ENCODE data around the gene MCHR1. TPM values are rescaled to one million over a fixed set of nuclear protein-coding genes. Genes with fewer than 3 reads are reported as not detected.

MCHR1 gene
- total RNA-seq, 1 experiment from 2014 or later: 1.0 TPM

DNA sequence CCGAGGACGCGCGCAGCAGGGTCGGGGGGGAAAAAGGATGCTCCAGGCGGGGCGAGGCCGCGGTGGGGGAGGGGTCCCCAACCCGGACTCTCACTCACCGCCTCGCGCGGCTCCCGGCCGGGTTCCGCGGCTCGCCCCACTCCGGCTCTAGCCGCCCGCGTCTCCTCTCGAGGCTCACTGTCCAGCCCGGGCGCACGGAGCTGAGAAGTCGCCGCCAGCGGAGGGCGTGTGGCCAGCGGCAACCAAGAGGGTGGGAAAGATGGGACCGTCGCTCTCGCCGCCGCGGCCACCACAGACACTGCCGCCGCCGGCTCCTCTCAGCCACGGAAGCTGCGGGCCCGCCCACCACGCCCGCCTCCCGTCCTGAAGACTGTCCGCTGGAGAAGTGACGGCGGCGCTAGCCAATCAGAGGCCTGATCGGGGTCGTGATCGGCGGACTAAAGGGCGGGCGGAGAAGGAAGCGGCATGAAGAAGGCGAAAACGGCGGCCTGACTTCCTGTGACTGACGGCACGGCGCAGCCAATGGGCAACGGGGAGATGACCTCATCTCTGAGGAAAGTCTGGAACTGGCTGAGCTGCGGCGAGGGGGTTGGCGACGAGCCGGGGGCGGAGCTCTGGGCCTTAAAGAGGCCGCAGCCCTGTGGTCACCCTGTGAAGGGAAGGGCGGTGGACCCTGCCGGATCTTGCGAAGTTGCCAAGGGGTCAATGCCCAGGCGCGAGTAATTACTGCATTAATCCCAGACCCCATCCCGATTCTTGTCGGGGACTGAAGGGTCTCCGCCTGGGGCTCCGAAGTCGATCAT is 42.7 kb upstream of the MCHR1 start, which contains the start of gene MRTFA (continued):
- TF ChIP-seq, protein P1, sequence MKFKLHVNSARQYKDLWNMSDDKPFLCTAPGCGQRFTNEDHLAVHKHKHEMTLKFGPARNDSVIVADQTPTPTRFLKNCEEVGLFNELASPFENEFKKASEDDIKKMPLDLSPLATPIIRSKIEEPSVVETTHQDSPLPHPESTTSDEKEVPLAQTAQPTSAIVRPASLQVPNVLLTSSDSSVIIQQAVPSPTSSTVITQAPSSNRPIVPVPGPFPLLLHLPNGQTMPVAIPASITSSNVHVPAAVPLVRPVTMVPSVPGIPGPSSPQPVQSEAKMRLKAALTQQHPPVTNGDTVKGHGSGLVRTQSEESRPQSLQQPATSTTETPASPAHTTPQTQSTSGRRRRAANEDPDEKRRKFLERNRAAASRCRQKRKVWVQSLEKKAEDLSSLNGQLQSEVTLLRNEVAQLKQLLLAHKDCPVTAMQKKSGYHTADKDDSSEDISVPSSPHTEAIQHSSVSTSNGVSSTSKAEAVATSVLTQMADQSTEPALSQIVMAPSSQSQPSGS (CRISPR knock-in tag; IDR thresholded peaks at IDR 0.05; ENCODE audit: borderline replicate concordance, low read depth): no peak
- TF ChIP-seq ZNF121 (CRISPR knock-in tag; IDR thresholded peaks at IDR 0.05): peak; percentile 90
- TF ChIP-seq NFATC4 (CRISPR knock-in tag; IDR thresholded peaks at IDR 0.05): no peak
- TF ChIP-seq ESRRA (CRISPR knock-in tag; IDR thresholded peaks at IDR 0.05; ENCODE audit: borderline replicate concordance): no peak
- TF ChIP-seq NFYB (CRISPR knock-in tag; conservative IDR thresholded peaks at IDR 0.05; ENCODE audit: low read depth): peak; percentile 94
- no peak; the same call in 1 of the 2 replicates for TF ChIP-seq RELA (CRISPR knock-in tag; IDR thresholded peaks at IDR 0.05; ENCODE audit: borderline replicate concordance)
- TF ChIP-seq, protein P2, sequence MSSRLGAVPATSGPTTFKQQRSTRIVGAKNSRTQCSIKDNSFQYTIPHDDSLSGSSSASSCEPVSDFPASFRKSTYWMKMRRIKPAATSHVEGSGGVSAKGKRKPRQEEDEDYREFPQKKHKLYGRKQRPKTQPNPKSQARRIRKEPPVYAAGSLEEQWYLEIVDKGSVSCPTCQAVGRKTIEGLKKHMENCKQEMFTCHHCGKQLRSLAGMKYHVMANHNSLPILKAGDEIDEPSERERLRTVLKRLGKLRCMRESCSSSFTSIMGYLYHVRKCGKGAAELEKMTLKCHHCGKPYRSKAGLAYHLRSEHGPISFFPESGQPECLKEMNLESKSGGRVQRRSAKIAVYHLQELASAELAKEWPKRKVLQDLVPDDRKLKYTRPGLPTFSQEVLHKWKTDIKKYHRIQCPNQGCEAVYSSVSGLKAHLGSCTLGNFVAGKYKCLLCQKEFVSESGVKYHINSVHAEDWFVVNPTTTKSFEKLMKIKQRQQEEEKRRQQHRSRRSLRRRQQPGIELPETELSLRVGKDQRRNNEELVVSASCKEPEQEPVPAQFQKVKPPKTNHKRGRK (CRISPR knock-in tag; IDR thresholded peaks at IDR 0.05; ENCODE audit: borderline replicate concordance): no peak
- peak; percentile 98 for TF ChIP-seq SP1 (CRISPR knock-in tag; conservative IDR thresholded peaks at IDR 0.05)
- TF ChIP-seq, protein P3, sequence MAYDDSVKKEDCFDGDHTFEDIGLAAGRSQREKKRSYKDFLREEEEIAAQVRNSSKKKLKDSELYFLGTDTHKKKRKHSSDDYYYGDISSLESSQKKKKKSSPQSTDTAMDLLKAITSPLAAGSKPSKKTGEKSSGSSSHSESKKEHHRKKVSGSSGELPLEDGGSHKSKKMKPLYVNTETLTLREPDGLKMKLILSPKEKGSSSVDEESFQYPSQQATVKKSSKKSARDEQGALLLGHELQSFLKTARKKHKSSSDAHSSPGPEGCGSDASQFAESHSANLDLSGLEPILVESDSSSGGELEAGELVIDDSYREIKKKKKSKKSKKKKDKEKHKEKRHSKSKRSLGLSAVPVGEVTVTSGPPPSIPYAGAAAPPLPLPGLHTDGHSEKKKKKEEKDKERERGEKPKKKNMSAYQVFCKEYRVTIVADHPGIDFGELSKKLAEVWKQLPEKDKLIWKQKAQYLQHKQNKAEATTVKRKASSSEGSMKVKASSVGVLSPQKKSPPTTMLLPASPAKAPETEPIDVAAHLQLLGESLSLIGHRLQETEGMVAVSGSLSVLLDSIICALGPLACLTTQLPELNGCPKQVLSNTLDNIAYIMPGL (CRISPR knock-in tag; IDR thresholded peaks at IDR 0.05): peak; percentile 78; the same call in 1 of the 2 replicates
- TF ChIP-seq NR3C1 (CRISPR knock-in tag; conservative IDR thresholded peaks at IDR 0.05; ENCODE audit: low read depth): no peak
- no peak for TF ChIP-seq ZNF232 (CRISPR knock-in tag; IDR thresholded peaks at IDR 0.05)
- TF ChIP-seq ATF1 (CRISPR knock-in tag; IDR thresholded peaks at IDR 0.05): peak; percentile 87; the same call in 1 of the 2 replicates
- peak; percentile 60; the same call in 1 of the 2 replicates for TF ChIP-seq ZNF317 (CRISPR knock-in tag; IDR thresholded peaks at IDR 0.05; ENCODE audit: borderline replicate concordance, low read depth)
- TF ChIP-seq, protein P4, sequence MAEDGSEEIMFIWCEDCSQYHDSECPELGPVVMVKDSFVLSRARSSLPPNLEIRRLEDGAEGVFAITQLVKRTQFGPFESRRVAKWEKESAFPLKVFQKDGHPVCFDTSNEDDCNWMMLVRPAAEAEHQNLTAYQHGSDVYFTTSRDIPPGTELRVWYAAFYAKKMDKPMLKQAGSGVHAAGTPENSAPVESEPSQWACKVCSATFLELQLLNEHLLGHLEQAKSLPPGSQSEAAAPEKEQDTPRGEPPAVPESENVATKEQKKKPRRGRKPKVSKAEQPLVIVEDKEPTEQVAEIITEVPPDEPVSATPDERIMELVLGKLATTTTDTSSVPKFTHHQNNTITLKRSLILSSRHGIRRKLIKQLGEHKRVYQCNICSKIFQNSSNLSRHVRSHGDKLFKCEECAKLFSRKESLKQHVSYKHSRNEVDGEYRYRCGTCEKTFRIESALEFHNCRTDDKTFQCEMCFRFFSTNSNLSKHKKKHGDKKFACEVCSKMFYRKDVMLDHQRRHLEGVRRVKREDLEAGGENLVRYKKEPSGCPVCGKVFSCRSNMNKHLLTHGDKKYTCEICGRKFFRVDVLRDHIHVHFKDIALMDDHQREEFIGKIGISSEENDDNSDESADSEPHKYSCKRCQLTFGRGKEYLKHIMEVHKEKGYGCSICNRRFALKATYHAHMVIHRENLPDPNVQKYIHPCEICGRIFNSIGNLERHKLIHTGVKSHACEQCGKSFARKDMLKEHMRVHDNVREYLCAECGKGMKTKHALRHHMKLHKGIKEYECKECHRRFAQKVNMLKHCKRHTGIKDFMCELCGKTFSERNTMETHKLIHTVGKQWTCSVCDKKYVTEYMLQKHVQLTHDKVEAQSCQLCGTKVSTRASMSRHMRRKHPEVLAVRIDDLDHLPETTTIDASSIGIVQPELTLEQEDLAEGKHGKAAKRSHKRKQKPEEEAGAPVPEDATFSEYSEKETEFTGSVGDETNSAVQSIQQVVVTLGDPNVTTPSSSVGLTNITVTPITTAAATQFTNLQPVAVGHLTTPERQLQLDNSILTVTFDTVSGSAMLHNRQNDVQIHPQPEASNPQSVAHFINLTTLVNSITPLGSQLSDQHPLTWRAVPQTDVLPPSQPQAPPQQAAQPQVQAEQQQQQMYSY (CRISPR knock-in tag; IDR thresholded peaks at IDR 0.05): 0 out of 2 replicates have a peak, but pooled peaks have one; percentile 42
- TF ChIP-seq FOXK1 (CRISPR knock-in tag; IDR thresholded peaks at IDR 0.05): peak; percentile 64
- TF ChIP-seq, protein P5, sequence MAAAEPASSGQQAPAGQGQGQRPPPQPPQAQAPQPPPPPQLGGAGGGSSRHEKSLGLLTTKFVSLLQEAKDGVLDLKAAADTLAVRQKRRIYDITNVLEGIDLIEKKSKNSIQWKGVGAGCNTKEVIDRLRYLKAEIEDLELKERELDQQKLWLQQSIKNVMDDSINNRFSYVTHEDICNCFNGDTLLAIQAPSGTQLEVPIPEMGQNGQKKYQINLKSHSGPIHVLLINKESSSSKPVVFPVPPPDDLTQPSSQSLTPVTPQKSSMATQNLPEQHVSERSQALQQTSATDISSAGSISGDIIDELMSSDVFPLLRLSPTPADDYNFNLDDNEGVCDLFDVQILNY (CRISPR knock-in tag; IDR thresholded peaks at IDR 0.05): peak; percentile 44; the same call in 1 of the 2 replicates
- TF ChIP-seq, protein P6, sequence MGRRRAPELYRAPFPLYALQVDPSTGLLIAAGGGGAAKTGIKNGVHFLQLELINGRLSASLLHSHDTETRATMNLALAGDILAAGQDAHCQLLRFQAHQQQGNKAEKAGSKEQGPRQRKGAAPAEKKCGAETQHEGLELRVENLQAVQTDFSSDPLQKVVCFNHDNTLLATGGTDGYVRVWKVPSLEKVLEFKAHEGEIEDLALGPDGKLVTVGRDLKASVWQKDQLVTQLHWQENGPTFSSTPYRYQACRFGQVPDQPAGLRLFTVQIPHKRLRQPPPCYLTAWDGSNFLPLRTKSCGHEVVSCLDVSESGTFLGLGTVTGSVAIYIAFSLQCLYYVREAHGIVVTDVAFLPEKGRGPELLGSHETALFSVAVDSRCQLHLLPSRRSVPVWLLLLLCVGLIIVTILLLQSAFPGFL (CRISPR knock-in tag; IDR thresholded peaks at IDR 0.05; ENCODE audit: borderline replicate concordance): 0 out of 2 replicates have a peak, but pooled peaks have one; percentile 39
- TF ChIP-seq, protein P7, sequence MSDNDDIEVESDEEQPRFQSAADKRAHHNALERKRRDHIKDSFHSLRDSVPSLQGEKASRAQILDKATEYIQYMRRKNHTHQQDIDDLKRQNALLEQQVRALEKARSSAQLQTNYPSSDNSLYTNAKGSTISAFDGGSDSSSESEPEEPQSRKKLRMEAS (CRISPR knock-in tag; IDR thresholded peaks at IDR 0.05): peak; percentile 83
- no peak for TF ChIP-seq CREB1 (CRISPR knock-in tag; IDR thresholded peaks at IDR 0.05)
- no peak for TF ChIP-seq KAT7 (CRISPR knock-in tag; IDR thresholded peaks at IDR 0.05; ENCODE audit: borderline replicate concordance)
- no peak for TF ChIP-seq ZNF416 (CRISPR knock-in tag; IDR thresholded peaks at IDR 0.05)
- TF ChIP-seq CREM (CRISPR knock-in tag; IDR thresholded peaks at IDR 0.05): peak; percentile 62; the same call in 1 of the 2 replicates
- no peak for TF ChIP-seq IRF2 (CRISPR knock-in tag; IDR thresholded peaks at IDR 0.05; ENCODE audit: borderline replicate concordance, low read depth)
